ENCODE results near the gene ALDH1A3.

DNA sequence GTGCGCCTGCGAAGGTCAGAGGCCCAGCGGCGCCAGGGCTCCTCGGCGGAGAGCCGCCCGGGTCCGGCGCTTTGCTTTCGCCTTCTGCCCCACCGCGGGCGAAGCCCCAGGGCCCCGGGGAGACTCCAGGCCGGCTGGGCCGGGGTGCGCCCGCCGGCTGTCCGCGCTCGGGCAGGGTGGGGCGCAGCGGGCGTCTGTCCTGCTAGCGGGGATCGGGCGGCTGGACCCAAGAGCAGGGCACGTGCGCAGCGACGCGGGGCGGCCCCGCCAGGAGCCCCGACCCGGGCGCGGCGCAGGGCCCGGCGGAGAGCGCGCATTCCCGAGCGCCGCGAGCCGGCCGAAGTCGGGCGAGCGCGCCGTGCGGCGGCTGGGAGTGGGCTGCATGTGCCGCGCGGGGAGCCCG, 569 bp upstream of the ALDH1A3 start:
- TF ChIP-seq, protein P1, sequence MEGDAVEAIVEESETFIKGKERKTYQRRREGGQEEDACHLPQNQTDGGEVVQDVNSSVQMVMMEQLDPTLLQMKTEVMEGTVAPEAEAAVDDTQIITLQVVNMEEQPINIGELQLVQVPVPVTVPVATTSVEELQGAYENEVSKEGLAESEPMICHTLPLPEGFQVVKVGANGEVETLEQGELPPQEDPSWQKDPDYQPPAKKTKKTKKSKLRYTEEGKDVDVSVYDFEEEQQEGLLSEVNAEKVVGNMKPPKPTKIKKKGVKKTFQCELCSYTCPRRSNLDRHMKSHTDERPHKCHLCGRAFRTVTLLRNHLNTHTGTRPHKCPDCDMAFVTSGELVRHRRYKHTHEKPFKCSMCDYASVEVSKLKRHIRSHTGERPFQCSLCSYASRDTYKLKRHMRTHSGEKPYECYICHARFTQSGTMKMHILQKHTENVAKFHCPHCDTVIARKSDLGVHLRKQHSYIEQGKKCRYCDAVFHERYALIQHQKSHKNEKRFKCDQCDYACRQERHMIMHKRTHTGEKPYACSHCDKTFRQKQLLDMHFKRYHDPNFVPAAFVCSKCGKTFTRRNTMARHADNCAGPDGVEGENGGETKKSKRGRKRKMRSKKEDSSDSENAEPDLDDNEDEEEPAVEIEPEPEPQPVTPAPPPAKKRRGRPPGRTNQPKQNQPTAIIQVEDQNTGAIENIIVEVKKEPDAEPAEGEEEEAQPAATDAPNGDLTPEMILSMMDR (IDR thresholded peaks at IDR 0.05) = no peak
- TF ChIP-seq POLR2A (IDR thresholded peaks at IDR 0.05) (no peak), POLR2AphosphoS5 (IDR thresholded peaks at IDR 0.05; ENCODE audit: insufficient read depth in 1 of 2, low read depth in 1 of 2) (no peak)
